Stomach (tissue), 9 donors: ENCODE measurements around the gene PLCB1. TPM values are rescaled to one million over a fixed set of nuclear protein-coding genes. Genes with fewer than 3 reads are reported as not detected.

Experiments used
- DNase-seq, 2 donors: peaks; one replicate each; pipeline versions ENCODE4 v3.0.0 to v3.0.0-alpha.2; 2013 to 2019
- H3K27ac ChIP-seq, 5 donors: fragments of 200-600 bp in 4 of 5; sonication (generic) in 4 of 5; one replicate each; pipeline ENCODE4 v1.5.1; 2013 to 2019; ENCODE audit warnings: mild to moderate bottlenecking in 1 of 5, moderate library complexity in 1 of 5
- H3K27me3 ChIP-seq, 3 donors: fragments of 200-600 bp; sonication (generic); one replicate each; pipeline ENCODE4 v1.5.1; 2017 to 2019; ENCODE audit warnings: mixed run types in 1 of 3
- H3K36me3 ChIP-seq, 4 donors: fragments of 200-600 bp; sonication (generic); 1 replicate in 3 of 4; 2 replicates in 1 of 4; pipeline ENCODE4 v1.5.1; 2016 to 2019
- H3K4me1 ChIP-seq, 4 donors: fragments of 200-600 bp; sonication (generic); one replicate each; pipeline ENCODE4 v1.5.1; 2016 to 2019
- H3K4me3 ChIP-seq, 4 donors: fragments of 200-600 bp; sonication (generic) in 3 of 4; one replicate each; pipeline ENCODE4 v1.5.1; 2016 to 2019; ENCODE audit warnings: mild to moderate bottlenecking in 1 of 4
- H3K9me3 ChIP-seq, 4 donors: fragments of 200-600 bp; sonication (generic); one replicate each; pipeline ENCODE4 v1.5.1; 2016 to 2019
- CTCF ChIP-seq, 7 experiments: fragments of 450-650 bp in 4 of 7; fragments of 200-600 bp in 3 of 7; sonication (generic) in 3 of 7; IDR thresholded peaks; one replicate each; pipeline ENCODE4 v1.5.1; 2016 to 2019; ENCODE audit warnings: antibody characterized with exemption in 7 of 7, control low read depth in 2 of 7, mild to moderate bottlenecking in 1 of 7
- EP300 ChIP-seq: sonication (generic); formaldehyde crosslinking; IDR thresholded peaks from one replicate; pipeline ENCODE4 v1.6.1; 2017; ENCODE audit warnings: antibody characterized with exemption
- POLR2A ChIP-seq, 4 donors: fragments of 450-650 bp; IDR thresholded peaks; one replicate each; pipeline ENCODE4 v1.6.1; 2016; ENCODE audit warnings: antibody characterized with exemption in 4 of 4, control low read depth in 2 of 4, mild to moderate bottlenecking in 1 of 4, moderate library complexity in 1 of 4
- POLR2AphosphoS5 ChIP-seq, 3 donors: sonication (generic); formaldehyde crosslinking; IDR thresholded peaks; one replicate each; pipeline ENCODE4 v1.6.1; 2016; ENCODE audit warnings: antibody characterized with exemption in 3 of 3
- WGBS, 5 donors: extraction: QIAGEN DNeasy Blood & Tissue Kit in 3 of 5; methylation state at CpG; one replicate each; pipeline versions ENCODE4 v1.1.5 to v1.1.7; 2013 to 2018; 5-methylcytosine and 5-hydroxymethylcytosine counted together
- intact Hi-C: fragments of 100-400 bp; cut with DNase I; formaldehyde crosslinking; loops from one replicate; pipeline ENCODE4 v1.15.1; 2023; ENCODE audit warnings: low total_unique reads
- polyA plus RNA-seq, 3 donors: library from polyadenylated mRNA; stranded (reverse); fragments of 200-250 nt; gene quantifications; one replicate each; pipeline ENCODE4 v1.2.3, GENCODE V29; 2013
- total RNA-seq, 5 donors: library from RNA; depleted of rRNA; stranded (reverse); fragments of >200 nt; gene quantifications; one replicate each; pipeline versions ENCODE4 v1.1.0 to v1.2.3, GENCODE V29; 2014 to 2016
- donor health status: healthy with polysubstance abuse.
- donor health status: Bipolar disorder and iron deficiency.
- donor health status: healthy.

The PLCB1 gene
- total and polyA plus RNA-seq, 8 donors = 4.1 to 66.5 (median 11.7) TPM

GRCh38 chr20:8148501-8148900 is 16.4 kb downstream of the PLCB1 start:
- H3K27ac ChIP-seq = no peak overlapping the region
- H3K9me3 ChIP-seq = no peaks in the 10 kb centered on the region
- intact Hi-C loops = no loop called here
- H3K4me3 ChIP-seq = no peak overlapping the region
- TF ChIP-seq POLR2AphosphoS5 (IDR thresholded peaks at IDR 0.05) = no peak
- TF ChIP-seq CTCF (IDR thresholded peaks at IDR 0.05) = no peak
- no peak for TF ChIP-seq EP300
- no peak for TF ChIP-seq POLR2A (IDR thresholded peaks at IDR 0.05)
- no peak for DNase-seq
- H3K4me1 ChIP-seq = peaks cover 0 to 55% (median 24%) of the 10 kb centered on the region in 4 donors
- no peaks in the 10 kb centered on the region for H3K27me3 ChIP-seq
- H3K36me3 ChIP-seq = no peaks in the 10 kb centered on the region

DNA sequence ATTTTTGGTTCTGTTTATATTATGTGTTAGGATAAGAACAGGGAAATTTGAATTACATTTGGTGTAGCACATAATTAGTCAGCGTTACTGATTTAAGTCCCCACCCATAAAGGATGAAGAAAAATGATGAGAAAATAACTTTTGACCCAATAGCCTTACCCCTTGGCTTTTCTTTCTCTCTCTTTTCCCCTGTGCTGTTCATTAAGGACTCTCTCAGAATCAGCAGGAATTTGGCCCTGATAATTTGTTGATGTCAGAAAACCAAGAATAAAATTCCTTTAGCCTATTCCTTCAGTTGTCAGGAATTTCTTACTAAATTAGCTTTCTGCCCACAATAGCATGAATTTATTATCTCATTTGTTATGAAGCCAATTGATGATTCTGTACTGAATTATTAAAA is 18.5 kb downstream of the PLCB1 start:
- Histone ChIP-seq H3K4me1 (peaks cover 8 to 76% (median 35%) of the 10 kb centered on the region in 4 donors), H3K36me3 (no peaks in the 10 kb centered on the region), H3K4me3 (no peak overlapping the region), H3K9me3 (no peaks in the 10 kb centered on the region), H3K27me3 (no peaks in the 10 kb centered on the region), H3K27ac (peak overlapping the region in 2 of 5 donors; percentile 23 to 27)
- intact Hi-C loops = no loop called here
- TF ChIP-seq POLR2A (IDR thresholded peaks at IDR 0.05) (no peak), EP300 (no peak), POLR2AphosphoS5 (IDR thresholded peaks at IDR 0.05) (no peak), CTCF (IDR thresholded peaks at IDR 0.05) (no peak)
- DNase-seq = no peak
- 45 to 67% (median 49%) methylated on average over 1 of the region's 1 CpG for WGBS, 5 donors

DNA sequence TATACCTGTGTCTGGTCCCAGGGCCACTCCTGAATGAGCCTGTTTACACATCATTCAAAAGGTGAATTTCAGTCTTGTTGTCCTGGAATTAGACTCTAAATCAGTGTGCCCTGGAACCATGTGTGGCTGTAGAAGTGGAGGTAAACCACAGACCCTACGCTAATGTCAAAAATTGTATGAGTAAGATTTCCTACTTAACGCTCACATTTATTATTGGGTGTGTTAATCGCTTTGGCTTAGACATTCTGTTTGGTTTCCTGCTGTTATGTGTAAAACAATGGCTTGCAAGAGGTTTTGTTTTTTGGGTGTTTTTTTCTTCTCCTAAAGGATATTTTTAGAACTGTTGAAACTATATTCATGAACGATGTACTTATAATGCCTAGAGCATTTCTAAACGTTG is 19.3 kb downstream of the PLCB1 start:
- Histone ChIP-seq H3K4me3 (no peak overlapping the region), H3K36me3 (no peaks in the 10 kb centered on the region), H3K9me3 (no peaks in the 10 kb centered on the region), H3K4me1 (peaks cover 14 to 83% (median 41%) of the 10 kb centered on the region in 4 donors), H3K27me3 (no peaks in the 10 kb centered on the region), H3K27ac (peak overlapping the region in 3 of 5 donors; percentile 10 to 27 (median 23))
- DNase-seq = no peak
- TF ChIP-seq POLR2AphosphoS5 (IDR thresholded peaks at IDR 0.05) (no peak), POLR2A (IDR thresholded peaks at IDR 0.05) (no peak), EP300 (no peak), CTCF (IDR thresholded peaks at IDR 0.05) (no peak)
- intact Hi-C loops = no loop called here
- WGBS, 5 donors = 53 to 75% (median 65%) methylated on average over 5 of the region's 5 CpGs

DNA sequence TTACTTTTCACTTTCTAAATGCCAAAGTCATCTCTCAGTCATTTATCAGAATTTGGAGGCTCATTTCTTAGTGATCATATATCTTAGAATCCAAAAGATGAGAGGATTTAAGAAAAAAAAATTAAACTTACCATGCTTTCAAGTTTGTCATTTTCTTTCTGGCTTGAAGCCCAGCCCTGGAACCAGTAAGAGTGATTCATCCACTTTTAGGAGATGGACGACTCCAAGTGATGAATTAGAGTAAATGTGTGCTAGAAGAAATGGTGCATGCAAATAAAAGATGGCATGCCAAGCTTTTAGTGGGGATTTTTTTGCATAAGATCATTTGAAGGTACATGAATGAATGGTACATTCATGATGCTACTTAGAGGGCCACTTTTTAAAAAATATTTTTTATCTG is 20.1 kb downstream of the PLCB1 start:
- Histone ChIP-seq H3K4me1 (peaks cover 14 to 92% (median 45%) of the 10 kb centered on the region in 4 donors), H3K27ac (peak overlapping the region in 1 of 5 donors; percentile 23), H3K4me3 (no peak overlapping the region), H3K9me3 (no peaks in the 10 kb centered on the region), H3K27me3 (no peaks in the 10 kb centered on the region), H3K36me3 (no peaks in the 10 kb centered on the region)
- TF ChIP-seq EP300 = no peak
- TF ChIP-seq CTCF (IDR thresholded peaks at IDR 0.05) = no peak
- no peak for TF ChIP-seq POLR2AphosphoS5 (IDR thresholded peaks at IDR 0.05)
- TF ChIP-seq POLR2A (IDR thresholded peaks at IDR 0.05) = no peak
- intact Hi-C loops = no loop called here
- 22 to 61% (median 56%) methylated on average over 1 of the region's 1 CpG for WGBS, 5 donors
- DNase-seq = no peak
